ENCODE measurements around the gene TMEM141.

DNA sequence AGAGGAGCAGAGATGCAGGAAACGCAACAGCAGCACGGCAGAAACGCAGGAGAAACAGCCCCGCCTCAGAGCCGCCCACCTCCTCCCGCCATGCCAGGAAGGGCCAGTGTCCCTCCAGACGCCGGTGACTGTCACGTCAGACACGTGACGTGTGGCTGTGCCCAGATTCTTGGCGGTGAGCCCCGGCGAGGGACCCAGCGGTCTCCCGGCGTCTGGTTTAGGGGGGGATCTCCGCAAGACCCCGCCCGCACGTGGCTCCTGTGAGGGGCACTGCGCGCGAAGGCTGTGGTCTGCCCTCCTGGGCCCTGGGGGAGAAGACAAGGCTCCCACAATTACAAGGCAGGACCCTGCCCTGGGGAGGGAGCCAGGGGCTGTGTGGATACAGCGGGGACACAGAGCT lies 30.7 kb upstream of the TMEM141 start:
- TF ChIP-seq, protein P1, sequence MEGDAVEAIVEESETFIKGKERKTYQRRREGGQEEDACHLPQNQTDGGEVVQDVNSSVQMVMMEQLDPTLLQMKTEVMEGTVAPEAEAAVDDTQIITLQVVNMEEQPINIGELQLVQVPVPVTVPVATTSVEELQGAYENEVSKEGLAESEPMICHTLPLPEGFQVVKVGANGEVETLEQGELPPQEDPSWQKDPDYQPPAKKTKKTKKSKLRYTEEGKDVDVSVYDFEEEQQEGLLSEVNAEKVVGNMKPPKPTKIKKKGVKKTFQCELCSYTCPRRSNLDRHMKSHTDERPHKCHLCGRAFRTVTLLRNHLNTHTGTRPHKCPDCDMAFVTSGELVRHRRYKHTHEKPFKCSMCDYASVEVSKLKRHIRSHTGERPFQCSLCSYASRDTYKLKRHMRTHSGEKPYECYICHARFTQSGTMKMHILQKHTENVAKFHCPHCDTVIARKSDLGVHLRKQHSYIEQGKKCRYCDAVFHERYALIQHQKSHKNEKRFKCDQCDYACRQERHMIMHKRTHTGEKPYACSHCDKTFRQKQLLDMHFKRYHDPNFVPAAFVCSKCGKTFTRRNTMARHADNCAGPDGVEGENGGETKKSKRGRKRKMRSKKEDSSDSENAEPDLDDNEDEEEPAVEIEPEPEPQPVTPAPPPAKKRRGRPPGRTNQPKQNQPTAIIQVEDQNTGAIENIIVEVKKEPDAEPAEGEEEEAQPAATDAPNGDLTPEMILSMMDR (IDR thresholded peaks at IDR 0.05; ENCODE audit: extremely low read depth in 1 of 2, insufficient read depth in 1 of 2, low read depth in 1 of 2, low read length in 2 of 2) = no peak
- TF ChIP-seq FOS (IDR thresholded peaks at IDR 0.05; ENCODE audit: borderline replicate concordance, insufficient read depth, low read length) (no peak), POLR2A (IDR thresholded peaks at IDR 0.05; ENCODE audit: low read depth, low read length) (no peak), EZH2 (IDR thresholded peaks at IDR 0.05; ENCODE audit: borderline replicate concordance, low read depth, low read length, severe bottlenecking) (no peak), JUN (IDR thresholded peaks at IDR 0.05; ENCODE audit: borderline replicate concordance, insufficient read depth, insufficient read length, low read depth) (no peak)

Measured in endothelial cell of umbilical vein (primary cell).